Measurements from ENCODE around the gene ANAPC16. TPM values are rescaled to one million over a fixed set of nuclear protein-coding genes. Genes with fewer than 3 reads are reported as not detected.
A peak's percentile ranks its signal among the peaks of the same experiment; 100 is the strongest.

The ANAPC16 gene
- total RNA-seq, 2 donors from 2014 or later, result 139 to 163 TPM

GRCh38 chr10:72241691-72242252 is 26.0 kb downstream of the ANAPC16 start:
- H3K36me3 ChIP-seq, result peaks cover 6% of the 10 kb centered on the region
- peak overlapping the region; percentile 91 to 96 for H3K27ac ChIP-seq
- H3K9me3 ChIP-seq, result no peaks in the 10 kb centered on the region
- no peak for TF ChIP-seq CTCF (IDR thresholded peaks at IDR 0.05)
- DNase-seq (ENCODE audit: low spot score), result no peak
- peaks cover 0 to 67% of the 10 kb centered on the region in 2 donors for H3K4me1 ChIP-seq
- no peak overlapping the region for H3K4me3 ChIP-seq
- H3K27me3 ChIP-seq, result no peaks in the 10 kb centered on the region

- Histone ChIP-seq H3K36me3 (no peaks in the 10 kb centered on the region), H3K4me1 (peaks cover 0 to 76% of the 10 kb centered on the region in 2 donors), H3K27ac (peak overlapping the region; percentile 91 to 96), H3K27me3 (no peaks in the 10 kb centered on the region), H3K4me3 (no peak overlapping the region), H3K9me3 (no peaks in the 10 kb centered on the region)
- peak; percentile 84 for DNase-seq (ENCODE audit: low spot score)
- no peak for TF ChIP-seq CTCF (IDR thresholded peaks at IDR 0.05)
Measured at GRCh38 chr10:72242675-72243074, 26.9 kb downstream of the ANAPC16 start.

- H3K27me3 ChIP-seq, result no peaks in the 10 kb centered on the region
- H3K4me1 ChIP-seq, result peaks cover 0 to 81% of the 10 kb centered on the region in 2 donors
- H3K9me3 ChIP-seq, result no peaks in the 10 kb centered on the region
- DNase-seq (ENCODE audit: low spot score), result peak; percentile 94
- no peak overlapping the region for H3K4me3 ChIP-seq
- H3K36me3 ChIP-seq, result no peaks in the 10 kb centered on the region
- TF ChIP-seq CTCF (IDR thresholded peaks at IDR 0.05), result peak in 1 of 2 donors; percentile 45
- peak overlapping the region; percentile 91 to 96 for H3K27ac ChIP-seq
Measured at GRCh38 chr10:72243822-72244437, 28.1 kb downstream of the ANAPC16 start.

GRCh38 chr10:72244573-72245038 is 28.8 kb downstream of the ANAPC16 start:
- no peak for TF ChIP-seq CTCF (IDR thresholded peaks at IDR 0.05)
- no peak for DNase-seq (ENCODE audit: low spot score)
- no peak overlapping the region for H3K4me3 ChIP-seq
- no peaks in the 10 kb centered on the region for H3K27me3 ChIP-seq
- no peaks in the 10 kb centered on the region for H3K9me3 ChIP-seq
- H3K27ac ChIP-seq, result peak overlapping the region; percentile 91 to 96
- H3K4me1 ChIP-seq, result peaks cover 0 to 86% of the 10 kb centered on the region in 2 donors
- H3K36me3 ChIP-seq, result no peaks in the 10 kb centered on the region

GRCh38 chr10:72245949-72246525 is 30.2 kb downstream of the ANAPC16 start:
- Histone ChIP-seq H3K4me3 (no peak overlapping the region), H3K27me3 (no peaks in the 10 kb centered on the region), H3K36me3 (no peaks in the 10 kb centered on the region), H3K27ac (peak overlapping the region; percentile 91 to 96), H3K9me3 (no peaks in the 10 kb centered on the region), H3K4me1 (peaks cover 0 to 99% of the 10 kb centered on the region in 2 donors)
- no peak for DNase-seq (ENCODE audit: low spot score)
- no peak for TF ChIP-seq CTCF (IDR thresholded peaks at IDR 0.05)

All from right atrium auricular region (tissue), 2 donors.